HCT116 (cell line): ENCODE measurements around the gene ISG20.

ENCODE experiments used
- EZH2 ChIP-seq: fragments of 200-600 bp; sonication (generic); IDR thresholded peaks from 2 replicates; pipeline ENCODE4 v1.6.1; 2017; ENCODE audit warnings: antibody characterized with exemption, mixed run types
- JUND ChIP-seq: IDR thresholded peaks from 2 replicates; pipeline ENCODE4 v1.6.1; 2012
- POLR2AphosphoS5 ChIP-seq: IDR thresholded peaks from 2 replicates; pipeline ENCODE4 v1.6.1; 2011; ENCODE audit warnings: mild to moderate bottlenecking, low read depth, low read length, moderate library complexity
- YY1 ChIP-seq: IDR thresholded peaks from 2 replicates; pipeline ENCODE4 v1.6.1; 2011; ENCODE audit warnings: low read length, low read depth, moderate library complexity, mild to moderate bottlenecking; ENCODE audit not compliant: insufficient replicate concordance; ENCODE audit errors: extremely low read depth
- TF ChIP-seq, protein P1 (sequence below), 3 experiments: fragments of 200-600 bp in 1 of 3; sonication (generic) in 1 of 3; IDR thresholded peaks in 2 of 3; conservative IDR thresholded peaks in 1 of 3; 2 replicates each; pipeline ENCODE4 v1.5.1; 2012 to 2017; ENCODE audit warnings: low read depth in 2 of 3, low read length in 2 of 3, antibody characterized with exemption in 1 of 3, borderline replicate concordance in 1 of 3, control low read depth in 1 of 3, mild to moderate bottlenecking in 1 of 3, mixed read lengths in 1 of 3, mixed run types in 1 of 3, moderate library complexity in 1 of 3; ENCODE audit not compliant: insufficient read depth in 1 of 3
- TF ChIP-seq, protein P2 (sequence below): IDR thresholded peaks from 2 replicates; pipeline ENCODE4 v1.6.1; 2012; ENCODE audit warnings: low read depth
- TF ChIP-seq, protein P3 (sequence below): IDR thresholded peaks from 2 replicates; pipeline ENCODE4 v1.6.1; 2012

DNA sequence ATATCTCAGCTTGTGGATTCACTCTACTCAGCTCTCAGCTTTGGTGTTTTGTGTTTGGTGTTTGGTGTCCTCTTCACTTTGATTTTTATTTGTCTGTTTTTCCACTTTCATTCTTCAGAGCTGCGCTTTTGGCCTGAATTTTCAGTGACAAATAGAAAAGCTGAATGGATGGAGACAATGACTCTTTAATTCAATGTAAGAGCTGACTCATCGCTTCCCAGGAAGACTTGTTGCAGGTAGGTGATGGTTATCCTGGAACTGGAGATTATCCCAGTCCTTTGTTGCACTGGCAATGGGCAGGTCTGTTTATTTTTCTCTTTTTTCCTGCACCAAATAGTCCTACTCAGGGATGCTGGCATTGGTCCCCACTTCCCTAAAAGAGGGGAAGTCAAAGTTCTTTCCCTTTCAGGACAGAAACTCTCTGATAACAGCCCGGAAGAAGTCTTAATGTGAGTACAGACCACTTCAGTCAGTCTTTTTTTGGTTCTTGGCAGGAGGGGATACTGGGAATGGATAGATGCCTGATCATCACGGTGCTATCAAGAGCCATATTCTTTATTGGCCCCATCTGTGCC is 30.1 kb upstream of the ISG20 start:
- TF ChIP-seq, protein P1, sequence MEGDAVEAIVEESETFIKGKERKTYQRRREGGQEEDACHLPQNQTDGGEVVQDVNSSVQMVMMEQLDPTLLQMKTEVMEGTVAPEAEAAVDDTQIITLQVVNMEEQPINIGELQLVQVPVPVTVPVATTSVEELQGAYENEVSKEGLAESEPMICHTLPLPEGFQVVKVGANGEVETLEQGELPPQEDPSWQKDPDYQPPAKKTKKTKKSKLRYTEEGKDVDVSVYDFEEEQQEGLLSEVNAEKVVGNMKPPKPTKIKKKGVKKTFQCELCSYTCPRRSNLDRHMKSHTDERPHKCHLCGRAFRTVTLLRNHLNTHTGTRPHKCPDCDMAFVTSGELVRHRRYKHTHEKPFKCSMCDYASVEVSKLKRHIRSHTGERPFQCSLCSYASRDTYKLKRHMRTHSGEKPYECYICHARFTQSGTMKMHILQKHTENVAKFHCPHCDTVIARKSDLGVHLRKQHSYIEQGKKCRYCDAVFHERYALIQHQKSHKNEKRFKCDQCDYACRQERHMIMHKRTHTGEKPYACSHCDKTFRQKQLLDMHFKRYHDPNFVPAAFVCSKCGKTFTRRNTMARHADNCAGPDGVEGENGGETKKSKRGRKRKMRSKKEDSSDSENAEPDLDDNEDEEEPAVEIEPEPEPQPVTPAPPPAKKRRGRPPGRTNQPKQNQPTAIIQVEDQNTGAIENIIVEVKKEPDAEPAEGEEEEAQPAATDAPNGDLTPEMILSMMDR (IDR thresholded peaks at IDR 0.05 in 2 of 3, conservative IDR thresholded peaks at IDR 0.05 in 1 of 3; ENCODE audit: borderline replicate concordance in 1 of 3, insufficient read depth in 1 of 3, low read depth in 2 of 3, low read length in 2 of 3), result no peak
- no peak for TF ChIP-seq JUND
- TF ChIP-seq YY1, result no peak
- TF ChIP-seq, protein P2, sequence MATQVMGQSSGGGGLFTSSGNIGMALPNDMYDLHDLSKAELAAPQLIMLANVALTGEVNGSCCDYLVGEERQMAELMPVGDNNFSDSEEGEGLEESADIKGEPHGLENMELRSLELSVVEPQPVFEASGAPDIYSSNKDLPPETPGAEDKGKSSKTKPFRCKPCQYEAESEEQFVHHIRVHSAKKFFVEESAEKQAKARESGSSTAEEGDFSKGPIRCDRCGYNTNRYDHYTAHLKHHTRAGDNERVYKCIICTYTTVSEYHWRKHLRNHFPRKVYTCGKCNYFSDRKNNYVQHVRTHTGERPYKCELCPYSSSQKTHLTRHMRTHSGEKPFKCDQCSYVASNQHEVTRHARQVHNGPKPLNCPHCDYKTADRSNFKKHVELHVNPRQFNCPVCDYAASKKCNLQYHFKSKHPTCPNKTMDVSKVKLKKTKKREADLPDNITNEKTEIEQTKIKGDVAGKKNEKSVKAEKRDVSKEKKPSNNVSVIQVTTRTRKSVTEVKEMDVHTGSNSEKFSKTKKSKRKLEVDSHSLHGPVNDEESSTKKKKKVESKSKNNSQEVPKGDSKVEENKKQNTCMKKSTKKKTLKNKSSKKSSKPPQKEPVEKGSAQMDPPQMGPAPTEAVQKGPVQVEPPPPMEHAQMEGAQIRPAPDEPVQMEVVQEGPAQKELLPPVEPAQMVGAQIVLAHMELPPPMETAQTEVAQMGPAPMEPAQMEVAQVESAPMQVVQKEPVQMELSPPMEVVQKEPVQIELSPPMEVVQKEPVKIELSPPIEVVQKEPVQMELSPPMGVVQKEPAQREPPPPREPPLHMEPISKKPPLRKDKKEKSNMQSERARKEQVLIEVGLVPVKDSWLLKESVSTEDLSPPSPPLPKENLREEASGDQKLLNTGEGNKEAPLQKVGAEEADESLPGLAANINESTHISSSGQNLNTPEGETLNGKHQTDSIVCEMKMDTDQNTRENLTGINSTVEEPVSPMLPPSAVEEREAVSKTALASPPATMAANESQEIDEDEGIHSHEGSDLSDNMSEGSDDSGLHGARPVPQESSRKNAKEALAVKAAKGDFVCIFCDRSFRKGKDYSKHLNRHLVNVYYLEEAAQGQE, result no peak
- TF ChIP-seq EZH2, result no peak
- TF ChIP-seq, protein P3, sequence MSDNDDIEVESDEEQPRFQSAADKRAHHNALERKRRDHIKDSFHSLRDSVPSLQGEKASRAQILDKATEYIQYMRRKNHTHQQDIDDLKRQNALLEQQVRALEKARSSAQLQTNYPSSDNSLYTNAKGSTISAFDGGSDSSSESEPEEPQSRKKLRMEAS, result no peak
- TF ChIP-seq POLR2AphosphoS5, result no peak
